Keratinocyte (primary cell): ENCODE measurements around the gene SIX5. TPM values are rescaled to one million over a fixed set of nuclear protein-coding genes. Genes with fewer than 3 reads are reported as not detected.

Source experiments
- DNase-seq: peaks from one replicate; pipeline ENCODE4 v3.0.0-alpha.2; 2011; ENCODE audit warnings: low read depth, missing footprints, low spot score
- FAIRE-seq: peaks from 2 replicates; lab custom pipeline; 2011; peaks lifted over from hg19 to GRCh38; lab: Jason Lieb, UNC
- H2AFZ ChIP-seq: 2 replicates; pipeline ENCODE4 v1.6.0; 2012; ENCODE audit warnings: low read length, control low read depth, inconsistent platforms; ENCODE audit not compliant: control insufficient read depth
- H3K27ac ChIP-seq: 2 replicates; pipeline ENCODE4 v1.5.1; 2011; ENCODE audit warnings: low read length; ENCODE audit not compliant: control insufficient read depth, insufficient read depth
- H3K27me3 ChIP-seq: 3 replicates; pipeline ENCODE4 v1.6.0; 2011; ENCODE audit warnings: low read length; ENCODE audit not compliant: control insufficient read depth, insufficient read depth; ENCODE audit errors: extremely low read depth
- H3K36me3 ChIP-seq, 2 experiments: 2 replicates in 1 of 2; 3 replicates in 1 of 2; pipeline ENCODE4 v1.5.1; 2011; ENCODE audit warnings: low read length in 2 of 2, mild to moderate bottlenecking in 1 of 2; ENCODE audit not compliant: control insufficient read depth in 2 of 2, insufficient read depth in 2 of 2; ENCODE audit errors: extremely low read depth in 1 of 2
- H3K4me1 ChIP-seq: 3 replicates; pipeline ENCODE4 v1.5.1; 2011; ENCODE audit warnings: low read length; ENCODE audit not compliant: control insufficient read depth, insufficient read depth; ENCODE audit errors: extremely low read depth
- H3K4me2 ChIP-seq: 3 replicates; pipeline ENCODE4 v1.6.0; 2011; ENCODE audit warnings: low read depth, low read length; ENCODE audit not compliant: control insufficient read depth, insufficient read depth; ENCODE audit errors: extremely low read depth
- H3K4me3 ChIP-seq, 3 experiments: fragments of 200-600 bp in 1 of 3; sonication (generic) in 1 of 3; 2 replicates in 2 of 3; 3 replicates in 1 of 3; pipeline ENCODE4 v1.5.1; 2011 to 2016; ENCODE audit warnings: low read length in 3 of 3, mild to moderate bottlenecking in 3 of 3, control low read depth in 2 of 3, inconsistent platforms in 1 of 3, low read depth in 1 of 3, mixed read lengths in 1 of 3, mixed run types in 1 of 3, moderate library complexity in 1 of 3; ENCODE audit not compliant: control insufficient read depth in 2 of 3, insufficient read depth in 2 of 3; ENCODE audit errors: extremely low read depth in 1 of 3
- H3K79me2 ChIP-seq: 2 replicates; pipeline ENCODE4 v1.6.0; 2012; ENCODE audit warnings: low read length; ENCODE audit not compliant: control insufficient read depth, insufficient read depth
- H3K9ac ChIP-seq: 3 replicates; pipeline ENCODE4 v1.6.0; 2011; ENCODE audit warnings: low read length; ENCODE audit not compliant: control insufficient read depth, insufficient read depth; ENCODE audit errors: extremely low read depth
- H3K9me1 ChIP-seq: 3 replicates; pipeline ENCODE4 v1.6.0; 2011; ENCODE audit warnings: low read length; ENCODE audit not compliant: control insufficient read depth, insufficient read depth; ENCODE audit errors: extremely low read depth
- H3K9me3 ChIP-seq: 2 replicates; pipeline ENCODE4 v1.5.1; 2012; ENCODE audit warnings: low read depth, low read length; ENCODE audit not compliant: control insufficient read depth
- H4K20me1 ChIP-seq: 3 replicates; pipeline ENCODE4 v1.6.0; 2011; ENCODE audit warnings: low read length; ENCODE audit not compliant: control insufficient read depth, insufficient read depth; ENCODE audit errors: extremely low read depth
- EZH2 ChIP-seq: IDR thresholded peaks from one replicate; pipeline ENCODE4 v1.6.1; 2012; ENCODE audit warnings: inconsistent platforms, mild to moderate bottlenecking, low read length, moderate library complexity
- dilution Hi-C: fragments of 300-500 bp; cut with MboI; formaldehyde crosslinking; loops from one replicate; pipeline ENCODE4 v1.7.0; 2020; ENCODE audit warnings: low sequenced_read_pairs; ENCODE audit not compliant: extremely low pct_ligation_motif_present
- polyA plus RNA-seq, 5 experiments: library from polyadenylated mRNA; depleted of rRNA in 3 of 5; stranded (reverse) in 3 of 5; stranded (forward) in 1 of 5; unstranded in 1 of 5; fragments of >200 nt; gene quantifications; 1 replicate in 1 of 5; 2 replicates in 3 of 5; 3 replicates in 1 of 5; pipeline versions ENCODE4 v1.2.1 to v1.2.3, GENCODE V29; 2011 to 2012; ENCODE audit warnings: missing spikeins in 2 of 5, low read depth in 1 of 5, low replicate concordance in 1 of 5
- TF ChIP-seq, protein P1 (sequence below), 3 experiments: IDR thresholded peaks in 1 of 3; conservative IDR thresholded peaks in 1 of 3; optimal IDR thresholded peaks in 1 of 3; 2 replicates in 2 of 3; 3 replicates in 1 of 3; pipeline versions ENCODE3 to v1.5.1; 2011; ENCODE audit warnings: low read length in 3 of 3, mild to moderate bottlenecking in 3 of 3, moderate library complexity in 2 of 3, control low read depth in 1 of 3, inconsistent platforms in 1 of 3; ENCODE audit not compliant: insufficient read depth in 2 of 3; ENCODE audit errors: extremely low read depth in 1 of 3

The SIX5 gene
- polyA plus RNA-seq, 1 donor (not counting 4 experiments of a cell fraction or from before 2014, with no cell fraction given) = 1.3 TPM

- dilution Hi-C loops = no loop called here
- Histone ChIP-seq H3K36me3 (peaks cover 0 to 4% of the 10 kb centered on the region in 2 experiments), H3K4me2 (peak overlapping the region; percentile 98), H3K9me3 (no peaks in the 10 kb centered on the region), H2AFZ (no peak overlapping the region), H3K79me2 (no peaks in the 10 kb centered on the region), H3K27ac (peak overlapping the region; percentile 49), H3K27me3 (no peaks in the 10 kb centered on the region), H3K9me1 (no peaks in the 10 kb centered on the region), H3K9ac (peak overlapping the region; percentile 72), H3K4me1 (peaks cover 15% of the 10 kb centered on the region), H3K4me3 (peak overlapping the region; percentile 41 to 80 (median 73)), H4K20me1 (peaks cover 6% of the 10 kb centered on the region)
- TF ChIP-seq, protein P1, sequence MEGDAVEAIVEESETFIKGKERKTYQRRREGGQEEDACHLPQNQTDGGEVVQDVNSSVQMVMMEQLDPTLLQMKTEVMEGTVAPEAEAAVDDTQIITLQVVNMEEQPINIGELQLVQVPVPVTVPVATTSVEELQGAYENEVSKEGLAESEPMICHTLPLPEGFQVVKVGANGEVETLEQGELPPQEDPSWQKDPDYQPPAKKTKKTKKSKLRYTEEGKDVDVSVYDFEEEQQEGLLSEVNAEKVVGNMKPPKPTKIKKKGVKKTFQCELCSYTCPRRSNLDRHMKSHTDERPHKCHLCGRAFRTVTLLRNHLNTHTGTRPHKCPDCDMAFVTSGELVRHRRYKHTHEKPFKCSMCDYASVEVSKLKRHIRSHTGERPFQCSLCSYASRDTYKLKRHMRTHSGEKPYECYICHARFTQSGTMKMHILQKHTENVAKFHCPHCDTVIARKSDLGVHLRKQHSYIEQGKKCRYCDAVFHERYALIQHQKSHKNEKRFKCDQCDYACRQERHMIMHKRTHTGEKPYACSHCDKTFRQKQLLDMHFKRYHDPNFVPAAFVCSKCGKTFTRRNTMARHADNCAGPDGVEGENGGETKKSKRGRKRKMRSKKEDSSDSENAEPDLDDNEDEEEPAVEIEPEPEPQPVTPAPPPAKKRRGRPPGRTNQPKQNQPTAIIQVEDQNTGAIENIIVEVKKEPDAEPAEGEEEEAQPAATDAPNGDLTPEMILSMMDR (optimal IDR thresholded peaks at IDR 0.05 in 1 of 3, IDR thresholded peaks at IDR 0.05 in 1 of 3, conservative IDR thresholded peaks at IDR 0.05 in 1 of 3; ENCODE audit: extremely low read depth in 1 of 3, insufficient read depth in 2 of 3, low read length in 3 of 3) = no peak
- TF ChIP-seq EZH2 = no peak
- FAIRE-seq = no peak
- no peak for DNase-seq
These were observed 754 bp upstream of the SIX5 start for GRCh38 chr19:45769821-45770191.

- peak overlapping the region; percentile 80 for H2AFZ ChIP-seq
- peak overlapping the region; percentile 49 to 93 (median 86) for H3K4me3 ChIP-seq
- H3K27me3 ChIP-seq = no peaks in the 10 kb centered on the region
- TF ChIP-seq, protein P1 (optimal IDR thresholded peaks at IDR 0.05 in 1 of 3, IDR thresholded peaks at IDR 0.05 in 1 of 3, conservative IDR thresholded peaks at IDR 0.05 in 1 of 3; ENCODE audit: extremely low read depth in 1 of 3, insufficient read depth in 2 of 3, low read length in 3 of 3) = no peak
- no peak for TF ChIP-seq EZH2
- peaks cover 15% of the 10 kb centered on the region for H3K4me1 ChIP-seq
- H3K9me3 ChIP-seq = no peaks in the 10 kb centered on the region
- dilution Hi-C loops = no loop called here
- H3K9me1 ChIP-seq = no peaks in the 10 kb centered on the region
- peaks cover 6% of the 10 kb centered on the region for H4K20me1 ChIP-seq
- DNase-seq = no peak
- FAIRE-seq = no peak
- H3K9ac ChIP-seq = peak overlapping the region; percentile 84
- H3K79me2 ChIP-seq = no peaks in the 10 kb centered on the region
- peak overlapping the region; percentile 98 for H3K4me2 ChIP-seq
- H3K36me3 ChIP-seq = peaks cover 0 to 4% of the 10 kb centered on the region in 2 experiments
- peak overlapping the region; percentile 83 for H3K27ac ChIP-seq
These were observed 433 bp downstream of the SIX5 start for GRCh38 chr19:45768655-45768983.
